Erythroblast (primary cell): ENCODE results near the gene ZNF501.

Experiments
- GATA1 ChIP-seq: IDR thresholded peaks from 2 replicates; pipeline ENCODE4 v1.6.1; 2011; ENCODE audit warnings: low read depth, mild to moderate bottlenecking, control low read depth, low read length, moderate library complexity
- POLR2A ChIP-seq: IDR thresholded peaks from 2 replicates; pipeline ENCODE4 v1.6.1; 2011; ENCODE audit warnings: mild to moderate bottlenecking, low read length

- no peak for TF ChIP-seq POLR2A
- no peak for TF ChIP-seq GATA1
Measured at GRCh38 chr3:44682182-44682896, 47.1 kb upstream of the ZNF501 start.
